ENCODE results near the gene TTC7B. TPM values are rescaled to one million over a fixed set of nuclear protein-coding genes. Genes with fewer than 3 reads are reported as not detected.

TTC7B gene
- total and polyA plus RNA-seq, 9 of the 15 experiments (the other 6 are each of a cell fraction or from before 2014, with no cell fraction given): 2.2 to 77.2 (median 36.7) TPM

DNA sequence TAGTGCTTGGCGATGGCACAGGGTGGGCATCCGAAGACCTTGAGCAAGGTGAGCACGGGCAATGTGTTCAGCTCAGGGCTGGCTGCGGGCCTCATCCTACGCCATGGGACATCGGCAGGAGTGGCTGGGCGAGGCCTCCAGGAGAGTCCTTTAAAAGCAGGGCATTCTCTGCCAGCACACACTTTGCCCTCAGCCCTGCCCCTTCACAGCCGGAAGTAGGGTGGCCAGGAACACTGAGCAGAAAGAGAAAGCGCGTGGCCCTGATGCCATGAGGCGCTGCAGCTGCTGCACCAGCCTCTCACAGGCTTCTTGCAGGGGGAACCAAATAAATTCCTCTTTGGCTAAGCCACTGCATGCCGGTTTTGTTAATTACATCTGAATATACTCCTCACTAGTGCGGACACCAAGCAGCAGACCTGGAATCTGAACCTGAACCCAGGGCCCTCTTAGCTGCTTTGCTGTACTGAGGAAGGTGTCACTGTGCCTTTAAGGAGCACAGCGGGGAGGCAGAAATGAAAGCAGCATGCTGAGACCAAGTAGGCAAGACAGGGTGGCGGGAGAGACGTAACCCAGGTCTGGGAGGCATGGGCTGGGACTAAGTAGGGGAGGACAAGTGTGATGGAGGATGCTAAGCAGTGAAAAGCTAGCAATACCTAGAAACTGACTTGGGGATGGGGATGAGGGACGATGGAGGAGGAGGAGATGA lies 155.2 kb downstream of the TTC7B start:
- DNase-seq (ENCODE audit: extremely low read depth in 1 of 4, low spot score in 3 of 4) (no peak), FAIRE-seq (no peak), ATAC-seq (no peak)
- no peaks in the 10 kb centered on the region for H3K9me1 ChIP-seq (ENCODE audit: control insufficient read depth, insufficient read depth, low read length)
- no TSS peak for BruUV-seq (replicated peaks)
- H2AFZ ChIP-seq (ENCODE audit: low read depth, low read length): no peak overlapping the region
- peaks cover 22% of the 10 kb centered on the region; the same call in 2 of the 3 replicates for H3K36me3 ChIP-seq (ENCODE audit: control insufficient read depth, insufficient read depth, low read length)
- WGBS (ENCODE audit: insufficient coverage, low coverage, missing lambda C conversion rate): 90% methylated on average over 9 of the region's 17 CpGs
- TF ChIP-seq SAFB2 (IDR thresholded peaks at IDR 0.05; ENCODE audit: borderline replicate concordance, low read depth, low read length, severe bottlenecking) (no peak), NFYB (IDR thresholded peaks at IDR 0.05; ENCODE audit: extremely low read depth, insufficient read length) (no peak), ZBTB8A (IDR thresholded peaks at IDR 0.05; ENCODE audit: partially characterized antibody) (no peak), ZNF263 (CRISPR knock-in tag; IDR thresholded peaks at IDR 0.05; ENCODE audit: borderline replicate concordance) (peak; percentile 47; the same call in 1 of the 2 replicates), AFF4 (CRISPR knock-in tag; IDR thresholded peaks at IDR 0.05) (no peak)
- no peaks in the 10 kb centered on the region for H4K20me1 ChIP-seq (replicated peaks; ENCODE audit: control insufficient read depth, insufficient read depth, low read length)
- H3K79me2 ChIP-seq (ENCODE audit: control insufficient read depth, insufficient read depth, low read length): no peaks in the 10 kb centered on the region
- H3K9ac ChIP-seq (ENCODE audit: insufficient read depth in 1 of 2, low read depth in 2 of 2, low read length in 2 of 2): no peak overlapping the region
- peaks cover 9 to 15% of the 10 kb centered on the region in 2 experiments; a peak in 4 of 5 replicates for H3K4me1 ChIP-seq (replicated peaks in 1 of 2; ENCODE audit: control insufficient read depth in 2 of 2, insufficient read depth in 2 of 2, low read length in 2 of 2)
- intact Hi-C loops (cut with micrococcal nuclease) (no loop called here), in situ Hi-C loops (cut with MboI) (no loop called here)
- H3K27me3 ChIP-seq (ENCODE audit: control insufficient read depth in 2 of 2, insufficient read depth in 2 of 2, low read length in 2 of 2): no peaks in the 10 kb centered on the region
- no peaks in the 10 kb centered on the region for H3K9me3 ChIP-seq (replicated peaks; ENCODE audit: control insufficient read depth, insufficient read depth, low read depth, low read length)
- H3K4me3 ChIP-seq: no peak overlapping the region
- H3K27ac ChIP-seq (ENCODE audit: extremely low read depth, low read depth, low read length): no peak overlapping the region
- CTCF ChIA-PET (ENCODE audit: low intra/inter-chr PET ratio): no interaction called here
- no peak overlapping the region for H3K4me2 ChIP-seq (ENCODE audit: insufficient read depth, low read length)
- POLR2A ChIA-PET: no interaction called here

All from K562 (cell line).